Measurements from ENCODE around the gene NRARP. TPM values are rescaled to one million over a fixed set of nuclear protein-coding genes. Genes with fewer than 3 reads are reported as not detected.

Gene NRARP
- total RNA-seq, 6 experiments from 2014 or later = 0.57 to 2.3 (median 0.98) TPM

GRCh38 chr9:137315581-137316011 lies 13.5 kb upstream of the NRARP start:
- no peak overlapping the region for H3K27ac ChIP-seq
- H3K4me1 ChIP-seq = peaks cover 0 to 4% (median 0%) of the 10 kb centered on the region in 4 donors
- H3K4me3 ChIP-seq = no peak overlapping the region
- DNase-seq (peak in 1 of 3 donors; percentile 51), ATAC-seq (no peak)
- H3K36me3 ChIP-seq = no peaks in the 10 kb centered on the region
- 10% methylated on average over 6 of the region's 18 CpGs for WGBS (ENCODE audit: insufficient coverage, low coverage, low lambda C conversion rate, missing lambda C conversion rate)
- intact Hi-C loops (cut with DNase I) = no loop called here
- no peak for TF ChIP-seq POLR2A (IDR thresholded peaks at IDR 0.05)
- TF ChIP-seq, protein P1, sequence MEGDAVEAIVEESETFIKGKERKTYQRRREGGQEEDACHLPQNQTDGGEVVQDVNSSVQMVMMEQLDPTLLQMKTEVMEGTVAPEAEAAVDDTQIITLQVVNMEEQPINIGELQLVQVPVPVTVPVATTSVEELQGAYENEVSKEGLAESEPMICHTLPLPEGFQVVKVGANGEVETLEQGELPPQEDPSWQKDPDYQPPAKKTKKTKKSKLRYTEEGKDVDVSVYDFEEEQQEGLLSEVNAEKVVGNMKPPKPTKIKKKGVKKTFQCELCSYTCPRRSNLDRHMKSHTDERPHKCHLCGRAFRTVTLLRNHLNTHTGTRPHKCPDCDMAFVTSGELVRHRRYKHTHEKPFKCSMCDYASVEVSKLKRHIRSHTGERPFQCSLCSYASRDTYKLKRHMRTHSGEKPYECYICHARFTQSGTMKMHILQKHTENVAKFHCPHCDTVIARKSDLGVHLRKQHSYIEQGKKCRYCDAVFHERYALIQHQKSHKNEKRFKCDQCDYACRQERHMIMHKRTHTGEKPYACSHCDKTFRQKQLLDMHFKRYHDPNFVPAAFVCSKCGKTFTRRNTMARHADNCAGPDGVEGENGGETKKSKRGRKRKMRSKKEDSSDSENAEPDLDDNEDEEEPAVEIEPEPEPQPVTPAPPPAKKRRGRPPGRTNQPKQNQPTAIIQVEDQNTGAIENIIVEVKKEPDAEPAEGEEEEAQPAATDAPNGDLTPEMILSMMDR (IDR thresholded peaks at IDR 0.05) = no peak
- H3K9me3 ChIP-seq = no peaks in the 10 kb centered on the region
- no peaks in the 10 kb centered on the region for H3K27me3 ChIP-seq

DNA sequence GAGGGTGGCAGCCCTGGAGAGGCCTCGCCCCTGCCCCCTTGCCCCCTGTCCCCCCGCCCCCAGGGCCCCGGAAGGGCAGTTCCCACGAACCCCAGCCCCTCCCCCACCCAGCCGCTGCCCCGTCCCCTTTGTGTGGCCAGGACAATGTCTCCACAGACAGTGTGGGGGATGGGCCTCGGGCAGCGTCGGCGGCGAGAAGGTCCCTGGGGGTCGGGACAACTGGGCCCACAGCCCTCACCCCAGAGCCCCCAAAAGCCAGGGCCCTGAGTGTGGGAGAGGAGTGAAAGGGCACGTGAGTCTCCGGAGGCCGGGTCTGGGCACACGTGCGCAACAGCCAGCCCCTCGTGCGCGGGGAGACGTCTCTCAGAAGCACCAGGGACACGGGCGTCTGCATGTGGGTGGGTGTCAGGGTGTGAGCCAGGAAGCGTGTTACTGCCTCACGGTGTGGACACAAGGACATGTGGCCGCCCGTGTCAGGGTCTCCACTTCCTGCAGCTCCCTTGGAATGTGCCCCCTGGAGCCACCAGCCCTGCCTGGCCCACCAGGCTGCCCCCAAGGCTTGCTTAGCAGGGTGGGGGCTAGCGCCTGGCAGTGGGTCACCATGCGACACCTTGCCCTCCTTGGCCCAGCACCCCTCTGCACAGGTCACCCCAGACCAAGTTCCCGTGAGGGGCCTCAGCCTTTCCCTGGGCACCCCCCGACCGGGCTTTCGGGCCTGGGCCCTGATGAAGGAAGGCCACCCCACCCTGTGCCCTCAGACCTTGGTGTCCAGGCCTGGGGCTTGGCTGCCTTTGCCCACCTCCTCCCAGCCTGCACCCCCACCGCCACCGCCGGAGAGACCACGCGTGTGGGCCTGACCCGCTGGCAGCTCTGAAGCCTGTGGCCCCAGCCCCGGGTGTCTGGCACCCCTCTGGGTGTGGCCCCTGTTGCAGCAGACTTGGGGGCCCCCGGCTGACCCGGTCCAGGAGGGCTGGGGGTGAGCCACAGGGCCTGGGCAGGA lies 12.8 kb upstream of the NRARP start:
- intact Hi-C loops (cut with DNase I) = no loop called here
- 39% methylated on average over 3 of the region's 42 CpGs for WGBS (ENCODE audit: insufficient coverage, low coverage, low lambda C conversion rate, missing lambda C conversion rate)
- H3K36me3 ChIP-seq = no peaks in the 10 kb centered on the region
- H3K4me1 ChIP-seq = peaks cover 0 to 4% (median 0%) of the 10 kb centered on the region in 4 donors
- no peaks in the 10 kb centered on the region for H3K27me3 ChIP-seq
- no peak overlapping the region for H3K27ac ChIP-seq
- TF ChIP-seq, protein P1 (IDR thresholded peaks at IDR 0.05) = no peak
- TF ChIP-seq POLR2A (IDR thresholded peaks at IDR 0.05) = no peak
- ATAC-seq (no peak), DNase-seq (peak in 2 of 3 donors; percentile 17 to 57)
- H3K9me3 ChIP-seq = no peaks in the 10 kb centered on the region
- no peak overlapping the region for H3K4me3 ChIP-seq

DNA sequence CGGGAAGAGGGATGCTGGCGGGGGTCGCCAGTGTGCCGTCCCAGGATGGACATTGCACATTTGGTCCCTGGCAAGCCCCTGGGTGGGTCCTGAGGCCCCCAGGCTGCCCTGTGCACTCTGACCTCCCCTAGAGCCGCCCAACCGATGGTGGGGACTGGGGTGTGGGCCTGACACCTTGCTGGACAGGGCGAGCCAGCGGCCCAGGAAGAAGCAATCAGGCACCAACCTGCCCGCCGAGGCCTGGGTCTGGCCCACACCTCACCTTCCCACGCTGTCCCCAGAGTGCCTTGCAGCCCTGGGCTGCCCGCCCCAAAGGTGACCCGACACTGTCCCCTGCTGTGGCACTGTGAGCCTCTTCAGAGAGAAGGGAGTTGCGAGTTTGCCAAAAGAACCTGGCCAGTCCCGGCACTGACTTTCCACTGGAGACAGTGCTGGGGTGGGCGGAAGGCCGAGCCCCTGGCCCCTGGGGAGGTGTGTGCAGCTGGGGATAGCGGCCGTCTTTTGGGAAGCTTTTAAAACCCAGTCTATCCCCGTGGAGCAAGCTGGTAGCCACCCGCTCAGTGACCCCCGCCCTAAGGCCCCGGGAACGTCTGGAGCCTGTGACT lies 12.0 kb upstream of the NRARP start:
- intact Hi-C loops (cut with DNase I) = no loop called here
- Histone ChIP-seq H3K4me1 (peaks cover 0 to 4% (median 0%) of the 10 kb centered on the region in 4 donors), H3K27me3 (no peaks in the 10 kb centered on the region), H3K4me3 (no peak overlapping the region), H3K27ac (no peak overlapping the region), H3K9me3 (no peaks in the 10 kb centered on the region), H3K36me3 (no peaks in the 10 kb centered on the region)
- WGBS (ENCODE audit: insufficient coverage, low coverage, low lambda C conversion rate, missing lambda C conversion rate) = 100% methylated on average over 1 of the region's 24 CpGs
- TF ChIP-seq, protein P1 (IDR thresholded peaks at IDR 0.05) = no peak
- no peak for TF ChIP-seq POLR2A (IDR thresholded peaks at IDR 0.05)
- DNase-seq (peak in 2 of 3 donors; percentile 38 to 49), ATAC-seq (no peak)

- TF ChIP-seq, protein P1 (IDR thresholded peaks at IDR 0.05) = no peak
- no peak for TF ChIP-seq POLR2A (IDR thresholded peaks at IDR 0.05)
- H3K36me3 ChIP-seq = no peaks in the 10 kb centered on the region
- H3K27ac ChIP-seq = no peak overlapping the region
- intact Hi-C loops (cut with DNase I) = no loop called here
- DNase-seq (peak in 1 of 3 donors; percentile 48), ATAC-seq (no peak)
- no peak overlapping the region for H3K4me3 ChIP-seq
- no peaks in the 10 kb centered on the region for H3K27me3 ChIP-seq
- H3K9me3 ChIP-seq = no peaks in the 10 kb centered on the region
- H3K4me1 ChIP-seq = peaks cover 0 to 4% (median 0%) of the 10 kb centered on the region in 4 donors
- no CpG with 5 or more reads among the region's 9 CpGs for WGBS (ENCODE audit: insufficient coverage, low coverage, low lambda C conversion rate, missing lambda C conversion rate)
Observed at GRCh38 chr9:137313326-137313936, 11.4 kb upstream of the NRARP start.
